Cardiac muscle cell (in vitro differentiated cells and primary cell): ENCODE results near the gene FHIT. TPM values are rescaled to one million over a fixed set of nuclear protein-coding genes. Genes with fewer than 3 reads are reported as not detected.

Source experiments
- DNase-seq, 2 donors: peaks; one replicate each; pipeline versions ENCODE4 v3.0.0 to v3.0.0-alpha.2; 2010 to 2017; ENCODE audit warnings: low read depth in 1 of 2, low spot score in 1 of 2
- H3K27ac ChIP-seq: fragments of 200-600 bp; sonication (generic); 2 replicates; pipeline ENCODE4 v1.5.1; 2016
- H3K27me3 ChIP-seq: fragments of 200-600 bp; sonication (generic); 2 replicates; pipeline ENCODE4 v1.6.0; 2016; ENCODE audit warnings: control low read depth
- H3K36me3 ChIP-seq: fragments of 200-600 bp; sonication (generic); 2 replicates; pipeline ENCODE4 v1.5.1; 2016; ENCODE audit warnings: control low read depth
- H3K4me1 ChIP-seq: fragments of 200-600 bp; sonication (generic); 2 replicates; pipeline ENCODE4 v1.8.1; 2017; ENCODE audit warnings: low read depth, mild to moderate bottlenecking, mixed run types
- H3K4me3 ChIP-seq: fragments of 200-600 bp; sonication (generic); 2 replicates; pipeline ENCODE4 v1.5.1; 2016; ENCODE audit warnings: mild to moderate bottlenecking
- H3K9me3 ChIP-seq: fragments of 200-600 bp; sonication (generic); 2 replicates; pipeline ENCODE4 v1.5.1; 2017; ENCODE audit warnings: low read depth, mild to moderate bottlenecking, control low read depth
- polyA plus RNA-seq: library from polyadenylated mRNA; unstranded; fragments of >200 nt; fragmentation: Nextera tagmentation; extraction: Ambion mirVana; gene quantifications from 2 replicates; pipeline ENCODE4 v1.2.1, GENCODE V29; 2016
- total RNA-seq: library from RNA; depleted of rRNA; stranded (reverse); fragments of >200 nt; gene quantifications from 2 replicates; pipeline ENCODE4 v1.2.3, GENCODE V29; 2016
- TF ChIP-seq, protein P1 (sequence below): IDR thresholded peaks from 2 replicates; pipeline ENCODE4 v1.5.1; 2012; ENCODE audit warnings: low read depth, mild to moderate bottlenecking, low read length

Gene FHIT
- total and polyA plus RNA-seq, 2 experiments from 2014 or later = 6.9 to 12.5 TPM

DNA sequence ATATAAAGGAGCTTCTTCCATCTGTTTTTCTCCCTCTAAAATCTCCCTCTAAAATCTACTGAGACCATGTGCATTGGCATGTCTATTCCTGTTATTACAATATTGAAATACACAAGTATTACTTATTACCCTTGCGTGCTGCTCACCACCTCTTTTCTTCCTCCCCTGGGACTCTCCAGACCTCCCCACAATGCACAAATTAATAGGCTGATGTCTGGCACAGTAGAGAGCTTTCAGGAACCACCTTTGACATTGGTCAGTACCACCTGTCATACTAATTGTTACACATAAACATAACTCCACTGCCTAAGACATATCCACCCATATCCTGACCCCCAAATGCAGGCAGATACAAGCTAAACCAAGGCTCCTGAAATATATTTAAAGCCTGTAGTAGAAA is 722.6 kb downstream of the FHIT start:
- H3K4me3 ChIP-seq = no peak overlapping the region
- DNase-seq = no peak
- no peaks in the 10 kb centered on the region for H3K27me3 ChIP-seq
- TF ChIP-seq, protein P1, sequence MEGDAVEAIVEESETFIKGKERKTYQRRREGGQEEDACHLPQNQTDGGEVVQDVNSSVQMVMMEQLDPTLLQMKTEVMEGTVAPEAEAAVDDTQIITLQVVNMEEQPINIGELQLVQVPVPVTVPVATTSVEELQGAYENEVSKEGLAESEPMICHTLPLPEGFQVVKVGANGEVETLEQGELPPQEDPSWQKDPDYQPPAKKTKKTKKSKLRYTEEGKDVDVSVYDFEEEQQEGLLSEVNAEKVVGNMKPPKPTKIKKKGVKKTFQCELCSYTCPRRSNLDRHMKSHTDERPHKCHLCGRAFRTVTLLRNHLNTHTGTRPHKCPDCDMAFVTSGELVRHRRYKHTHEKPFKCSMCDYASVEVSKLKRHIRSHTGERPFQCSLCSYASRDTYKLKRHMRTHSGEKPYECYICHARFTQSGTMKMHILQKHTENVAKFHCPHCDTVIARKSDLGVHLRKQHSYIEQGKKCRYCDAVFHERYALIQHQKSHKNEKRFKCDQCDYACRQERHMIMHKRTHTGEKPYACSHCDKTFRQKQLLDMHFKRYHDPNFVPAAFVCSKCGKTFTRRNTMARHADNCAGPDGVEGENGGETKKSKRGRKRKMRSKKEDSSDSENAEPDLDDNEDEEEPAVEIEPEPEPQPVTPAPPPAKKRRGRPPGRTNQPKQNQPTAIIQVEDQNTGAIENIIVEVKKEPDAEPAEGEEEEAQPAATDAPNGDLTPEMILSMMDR = no peak
- no peaks in the 10 kb centered on the region for H3K9me3 ChIP-seq
- H3K4me1 ChIP-seq = no peaks in the 10 kb centered on the region
- H3K36me3 ChIP-seq = no peaks in the 10 kb centered on the region
- H3K27ac ChIP-seq = no peak overlapping the region

DNA sequence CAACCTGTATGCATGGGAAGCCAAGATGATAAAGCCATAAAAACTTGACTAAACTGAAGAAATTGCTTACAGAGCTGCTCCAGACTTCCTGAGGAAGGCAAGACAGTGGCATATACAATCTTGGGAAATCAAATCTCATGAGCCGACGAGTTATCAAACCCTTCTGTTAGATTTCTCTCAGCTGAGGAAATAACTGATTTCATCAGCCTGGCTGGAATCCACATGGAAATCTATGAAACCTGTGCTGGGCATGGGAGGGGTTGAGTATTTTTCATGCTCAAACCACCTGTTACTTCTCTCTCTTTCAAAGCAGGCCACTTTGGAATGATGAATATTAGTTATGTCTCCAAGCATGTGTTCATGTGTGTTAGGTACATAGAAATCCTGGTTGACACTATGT is 727.7 kb downstream of the FHIT start:
- H3K4me1 ChIP-seq = no peaks in the 10 kb centered on the region
- DNase-seq = no peak
- no peak overlapping the region for H3K27ac ChIP-seq
- H3K27me3 ChIP-seq = no peaks in the 10 kb centered on the region
- TF ChIP-seq, protein P1 = no peak
- no peaks in the 10 kb centered on the region for H3K9me3 ChIP-seq
- no peak overlapping the region for H3K4me3 ChIP-seq
- no peaks in the 10 kb centered on the region for H3K36me3 ChIP-seq

DNA sequence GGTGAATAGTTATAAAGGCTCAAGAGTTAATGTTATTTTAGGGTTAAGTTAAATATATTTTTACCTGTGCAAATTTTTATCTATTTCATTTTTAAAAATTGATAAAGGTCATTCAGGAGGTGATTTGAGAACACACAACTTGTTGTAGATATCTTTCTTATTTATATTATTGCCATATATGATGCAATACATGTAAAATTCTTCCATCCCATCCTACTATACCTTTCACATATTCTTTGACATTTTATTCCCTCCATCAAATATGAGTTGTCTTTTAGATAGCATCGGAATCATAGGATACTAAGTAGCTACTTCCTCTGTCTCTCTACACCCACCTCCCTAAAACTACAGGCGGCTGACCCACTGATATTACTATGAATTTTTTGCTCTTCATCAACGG is 734.1 kb downstream of the FHIT start:
- no peak for DNase-seq
- H3K27me3 ChIP-seq = no peaks in the 10 kb centered on the region
- TF ChIP-seq, protein P1 = no peak
- no peaks in the 10 kb centered on the region for H3K4me1 ChIP-seq
- H3K27ac ChIP-seq = no peak overlapping the region
- no peak overlapping the region for H3K4me3 ChIP-seq
- H3K36me3 ChIP-seq = no peaks in the 10 kb centered on the region
- no peaks in the 10 kb centered on the region for H3K9me3 ChIP-seq

DNA sequence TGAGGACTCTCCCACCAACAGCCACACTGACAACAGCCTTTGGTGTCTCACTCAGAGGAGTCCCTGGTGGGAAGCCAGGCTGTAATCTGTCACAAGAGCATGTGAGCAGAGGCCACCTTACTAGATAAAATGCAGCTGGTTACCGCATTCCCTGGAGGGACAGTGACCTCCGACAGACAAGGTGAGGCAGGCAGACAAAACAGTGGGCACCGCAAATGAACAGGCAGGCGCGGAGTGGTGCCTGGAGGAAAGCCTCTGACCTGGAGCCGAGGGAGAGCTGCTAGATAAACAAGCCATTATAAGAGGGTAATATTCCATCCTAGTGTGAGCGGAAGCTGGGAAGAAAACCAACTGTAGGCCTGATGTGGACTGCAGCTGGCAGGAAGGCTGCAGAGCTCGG is 736.4 kb downstream of the FHIT start:
- H3K27me3 ChIP-seq = no peaks in the 10 kb centered on the region
- no peak for DNase-seq
- no peaks in the 10 kb centered on the region for H3K36me3 ChIP-seq
- H3K27ac ChIP-seq = no peak overlapping the region
- TF ChIP-seq, protein P1 = no peak
- H3K9me3 ChIP-seq = no peaks in the 10 kb centered on the region
- no peak overlapping the region for H3K4me3 ChIP-seq
- H3K4me1 ChIP-seq = no peaks in the 10 kb centered on the region

DNA sequence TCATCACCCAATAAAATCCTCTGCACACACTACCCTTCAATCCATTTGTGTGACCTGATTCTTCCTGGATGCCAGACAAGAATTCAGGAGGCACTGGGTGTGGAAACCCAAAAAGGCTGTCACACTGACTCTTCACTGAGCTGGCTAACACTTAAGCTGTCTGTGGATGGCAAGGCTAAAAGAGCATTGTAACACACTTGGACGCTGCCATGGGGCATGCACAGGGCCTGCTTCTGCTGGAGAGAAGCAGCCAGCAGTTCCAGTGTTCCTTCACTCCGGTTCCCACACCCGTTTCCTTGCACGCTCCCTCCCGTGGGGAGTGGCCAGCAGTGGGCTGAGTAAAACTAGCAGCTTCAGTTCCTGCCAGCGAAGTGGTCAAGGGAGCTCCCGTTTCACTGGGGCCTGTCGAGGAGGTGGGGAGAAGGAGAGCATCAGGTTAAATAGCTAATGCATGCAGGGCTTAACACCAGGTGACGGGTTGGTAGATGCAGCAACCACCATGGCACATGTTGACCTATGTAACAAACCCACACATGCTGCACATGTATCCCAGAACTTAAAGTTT is 737.1 kb downstream of the FHIT start:
- no peak for DNase-seq
- H3K36me3 ChIP-seq = no peaks in the 10 kb centered on the region
- H3K4me1 ChIP-seq = no peaks in the 10 kb centered on the region
- no peaks in the 10 kb centered on the region for H3K9me3 ChIP-seq
- H3K27ac ChIP-seq = no peak overlapping the region
- no peaks in the 10 kb centered on the region for H3K27me3 ChIP-seq
- TF ChIP-seq, protein P1 = no peak
- H3K4me3 ChIP-seq = no peak overlapping the region

DNA sequence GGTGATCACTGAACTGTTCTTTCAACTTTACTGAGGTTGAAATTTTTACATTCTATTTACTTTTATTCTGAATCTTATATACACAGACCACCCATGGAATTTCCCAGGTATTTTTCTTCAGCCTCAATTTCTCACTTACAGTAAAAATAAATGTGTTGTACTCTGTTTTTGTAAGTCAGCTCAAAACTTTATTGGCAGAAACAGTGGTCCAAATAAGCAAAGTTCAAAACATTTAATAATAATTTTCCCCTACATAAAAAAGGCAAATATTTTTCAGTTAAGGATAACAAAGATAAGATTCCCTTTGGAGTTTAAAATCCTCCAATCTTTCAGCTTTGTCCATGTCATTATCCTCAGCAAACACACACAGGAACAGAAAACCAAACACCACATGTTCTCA is 738.0 kb downstream of the FHIT start:
- DNase-seq = no peak
- H3K4me1 ChIP-seq = no peaks in the 10 kb centered on the region
- no peak overlapping the region for H3K4me3 ChIP-seq
- no peaks in the 10 kb centered on the region for H3K9me3 ChIP-seq
- no peak overlapping the region for H3K27ac ChIP-seq
- TF ChIP-seq, protein P1 = no peak
- H3K27me3 ChIP-seq = no peaks in the 10 kb centered on the region
- no peaks in the 10 kb centered on the region for H3K36me3 ChIP-seq
